Loucy (cell line): ENCODE data around the gene SETBP1.

Experiments used
- H2AFZ ChIP-seq: fragments of 200-600 bp; sonication (generic); 2 replicates; pipeline ENCODE4 v1.6.0; 2016; ENCODE audit warnings: antibody characterized with exemption, mild to moderate bottlenecking, low read length, moderate library complexity
- H3F3A ChIP-seq: fragments of 200-600 bp; 2 replicates; pipeline ENCODE4 v1.6.0; 2016; ENCODE audit warnings: antibody characterized with exemption, low read depth, mild to moderate bottlenecking
- H3K27me3 ChIP-seq: fragments of 200-600 bp; sonication (generic); 2 replicates; pipeline ENCODE4 v1.6.1; 2014; ENCODE audit warnings: low read length, mild to moderate bottlenecking; ENCODE audit not compliant: insufficient read depth, poor library complexity, severe bottlenecking
- H3K36me3 ChIP-seq: fragments of 200-600 bp; sonication (generic); 2 replicates; pipeline ENCODE4 v1.6.1; 2016; ENCODE audit warnings: low read length; ENCODE audit not compliant: insufficient read depth
- H3K4me1 ChIP-seq: fragments of 200-600 bp; sonication (generic); 2 replicates; pipeline ENCODE4 v1.5.1; 2014; ENCODE audit warnings: low read length, mild to moderate bottlenecking; ENCODE audit not compliant: insufficient read depth, poor library complexity, severe bottlenecking
- H3K4me2 ChIP-seq: fragments of 200-600 bp; sonication (generic); 2 replicates; pipeline ENCODE4 v1.6.0; 2014; ENCODE audit warnings: antibody characterized with exemption, low read length, low read depth, mild to moderate bottlenecking; ENCODE audit not compliant: poor library complexity, severe bottlenecking
- H3K4me3 ChIP-seq: fragments of 200-600 bp; sonication (generic); 2 replicates; pipeline ENCODE4 v1.5.1; 2014; ENCODE audit warnings: low read length, mild to moderate bottlenecking, mixed read lengths; ENCODE audit not compliant: poor library complexity, severe bottlenecking
- H3K79me2 ChIP-seq: fragments of 200-600 bp; sonication (generic); 2 replicates; pipeline ENCODE4 v1.6.1; 2014; ENCODE audit warnings: low read length; ENCODE audit not compliant: insufficient read depth
- H3K9ac ChIP-seq: fragments of 200-600 bp; sonication (generic); 2 replicates; pipeline ENCODE4 v1.6.0; 2014; ENCODE audit warnings: mild to moderate bottlenecking, low read depth, low read length, moderate library complexity; ENCODE audit not compliant: poor library complexity, severe bottlenecking
- H3K9me2 ChIP-seq: fragments of 200-600 bp; sonication (generic); replicated peaks from 2 replicates; pipeline ENCODE4 v1.6.1; 2016; ENCODE audit warnings: low read depth, low read length, mixed read lengths
- H3K9me3 ChIP-seq: fragments of 200-600 bp; sonication (generic); 2 replicates; pipeline ENCODE4 v1.6.1; 2014; ENCODE audit warnings: mild to moderate bottlenecking, antibody characterized with exemption, low read length, low read depth; ENCODE audit not compliant: insufficient read depth
- H4K20me1 ChIP-seq: fragments of 200-600 bp; sonication (generic); 2 replicates; pipeline ENCODE4 v1.6.0; 2014; ENCODE audit warnings: antibody characterized with exemption, low read length, mild to moderate bottlenecking; ENCODE audit not compliant: insufficient read depth, poor library complexity, severe bottlenecking
- EZH2phosphoT487 ChIP-seq: fragments of 200-600 bp; IDR thresholded peaks from 2 replicates; pipeline ENCODE4 v1.6.1; 2018; ENCODE audit warnings: antibody characterized with exemption, mild to moderate bottlenecking, moderate library complexity, borderline replicate concordance
- TF ChIP-seq, protein P1 (sequence below): fragments of 200-600 bp; sonication (generic); conservative IDR thresholded peaks from 2 replicates; pipeline ENCODE4 v1.5.1; 2014; ENCODE audit warnings: mild to moderate bottlenecking, antibody characterized with exemption, low read length

The SETBP1 gene

GRCh38 chr18:44855681-44856080 lies 175.0 kb downstream of the SETBP1 start:
- H3K36me3 ChIP-seq = no peaks in the 10 kb centered on the region; the same call in 1 of the 2 replicates
- H2AFZ ChIP-seq = no peak overlapping the region
- H3K27me3 ChIP-seq = no peaks in the 10 kb centered on the region
- H4K20me1 ChIP-seq = no peaks in the 10 kb centered on the region
- no peak for TF ChIP-seq EZH2phosphoT487
- TF ChIP-seq, protein P1, sequence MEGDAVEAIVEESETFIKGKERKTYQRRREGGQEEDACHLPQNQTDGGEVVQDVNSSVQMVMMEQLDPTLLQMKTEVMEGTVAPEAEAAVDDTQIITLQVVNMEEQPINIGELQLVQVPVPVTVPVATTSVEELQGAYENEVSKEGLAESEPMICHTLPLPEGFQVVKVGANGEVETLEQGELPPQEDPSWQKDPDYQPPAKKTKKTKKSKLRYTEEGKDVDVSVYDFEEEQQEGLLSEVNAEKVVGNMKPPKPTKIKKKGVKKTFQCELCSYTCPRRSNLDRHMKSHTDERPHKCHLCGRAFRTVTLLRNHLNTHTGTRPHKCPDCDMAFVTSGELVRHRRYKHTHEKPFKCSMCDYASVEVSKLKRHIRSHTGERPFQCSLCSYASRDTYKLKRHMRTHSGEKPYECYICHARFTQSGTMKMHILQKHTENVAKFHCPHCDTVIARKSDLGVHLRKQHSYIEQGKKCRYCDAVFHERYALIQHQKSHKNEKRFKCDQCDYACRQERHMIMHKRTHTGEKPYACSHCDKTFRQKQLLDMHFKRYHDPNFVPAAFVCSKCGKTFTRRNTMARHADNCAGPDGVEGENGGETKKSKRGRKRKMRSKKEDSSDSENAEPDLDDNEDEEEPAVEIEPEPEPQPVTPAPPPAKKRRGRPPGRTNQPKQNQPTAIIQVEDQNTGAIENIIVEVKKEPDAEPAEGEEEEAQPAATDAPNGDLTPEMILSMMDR = no peak
- H3K9me3 ChIP-seq = no peaks in the 10 kb centered on the region
- H3K9ac ChIP-seq = no peak overlapping the region
- H3K4me2 ChIP-seq = no peak overlapping the region
- peaks cover 23% of the 10 kb centered on the region for H3K79me2 ChIP-seq
- H3F3A ChIP-seq = no peaks in the 10 kb centered on the region
- no peak overlapping the region for H3K4me3 ChIP-seq
- peaks cover 11% of the 10 kb centered on the region for H3K4me1 ChIP-seq
- no peaks in the 10 kb centered on the region for H3K9me2 ChIP-seq

DNA sequence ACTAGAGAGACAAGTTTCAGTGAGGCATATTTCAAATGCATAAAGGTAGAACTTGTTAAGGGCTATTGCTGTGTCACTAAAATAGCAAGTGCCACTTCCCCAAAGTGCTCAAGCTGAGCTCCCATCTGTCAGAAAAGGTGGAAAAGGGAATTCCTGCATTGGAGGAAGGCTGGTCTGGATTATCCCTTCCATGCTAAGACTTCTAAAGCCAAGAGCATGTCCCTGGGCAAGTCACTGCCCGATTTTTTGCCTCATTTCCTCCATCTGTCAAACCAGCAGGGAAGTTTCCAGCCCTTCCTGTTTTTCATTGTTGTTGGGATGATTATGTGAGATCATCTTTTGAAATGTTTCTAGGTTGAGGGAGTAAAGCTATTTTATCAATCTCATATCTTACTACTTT lies 175.5 kb downstream of the SETBP1 start:
- Histone ChIP-seq H3K9me2 (no peaks in the 10 kb centered on the region), H3K4me1 (peaks cover 11% of the 10 kb centered on the region), H3K79me2 (peaks cover 22% of the 10 kb centered on the region; the same call in 1 of the 2 replicates), H4K20me1 (no peaks in the 10 kb centered on the region), H2AFZ (no peak overlapping the region), H3K4me2 (no peak overlapping the region), H3F3A (no peaks in the 10 kb centered on the region), H3K9ac (no peak overlapping the region), H3K36me3 (no peaks in the 10 kb centered on the region; the same call in 1 of the 2 replicates), H3K27me3 (no peaks in the 10 kb centered on the region), H3K4me3 (no peak overlapping the region), H3K9me3 (no peaks in the 10 kb centered on the region)
- TF ChIP-seq, protein P1 = no peak
- no peak for TF ChIP-seq EZH2phosphoT487

GRCh38 chr18:44857081-44857480 lies 176.4 kb downstream of the SETBP1 start:
- H3F3A ChIP-seq = no peaks in the 10 kb centered on the region
- H3K4me2 ChIP-seq = no peak overlapping the region
- no peak overlapping the region for H2AFZ ChIP-seq

More at GRCh38 chr18:44857081-44857480, 176.4 kb downstream of the SETBP1 start:
- no peaks in the 10 kb centered on the region for H3K9me2 ChIP-seq
- TF ChIP-seq, protein P1 = no peak
- TF ChIP-seq EZH2phosphoT487 = no peak
- H3K27me3 ChIP-seq = no peaks in the 10 kb centered on the region
- no peak overlapping the region for H3K9ac ChIP-seq
- no peaks in the 10 kb centered on the region; the same call in 1 of the 2 replicates for H3K36me3 ChIP-seq
- no peaks in the 10 kb centered on the region for H3K9me3 ChIP-seq
- no peak overlapping the region for H3K4me3 ChIP-seq
- H4K20me1 ChIP-seq = no peaks in the 10 kb centered on the region
- H3K79me2 ChIP-seq = peaks cover 22% of the 10 kb centered on the region; the same call in 1 of the 2 replicates
- peaks cover 18% of the 10 kb centered on the region for H3K4me1 ChIP-seq
